ENCODE results near the gene DCLK2. TPM values are rescaled to one million over a fixed set of nuclear protein-coding genes. Genes with fewer than 3 reads are reported as not detected.

Gene DCLK2
- polyA plus RNA-seq, 6 donors from 2014 or later: 0.34 to 9.1 (median 2.0) TPM

DNA sequence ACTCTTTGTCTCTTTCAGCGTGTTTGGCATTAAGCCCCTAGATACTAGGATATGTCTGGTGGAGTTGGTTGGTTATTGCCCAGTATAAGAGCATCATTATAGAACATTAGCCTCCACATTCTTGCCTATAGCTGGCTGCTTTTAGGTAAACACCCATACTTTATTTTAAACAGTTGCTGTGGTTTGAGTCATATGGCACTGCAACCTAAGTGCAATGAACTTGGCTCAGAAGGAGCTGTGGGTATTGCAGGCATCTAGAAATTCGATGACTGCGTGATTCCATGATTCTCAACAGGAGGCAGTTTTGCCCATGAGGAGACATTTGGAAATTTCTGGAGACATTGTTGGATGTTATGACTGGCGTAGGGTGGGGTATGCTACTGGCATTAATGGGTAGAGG, 49.5 kb downstream of the DCLK2 start:
- DNase-seq: no peak
- Mint-ChIP-seq H3K9me3 (peaks cover 0 to 6% (median 0%) of the 10 kb centered on the region in 7 donors), H3K4me3 (peak overlapping the region in 4 of 8 donors; percentile 13 to 92 (median 66))

DNA sequence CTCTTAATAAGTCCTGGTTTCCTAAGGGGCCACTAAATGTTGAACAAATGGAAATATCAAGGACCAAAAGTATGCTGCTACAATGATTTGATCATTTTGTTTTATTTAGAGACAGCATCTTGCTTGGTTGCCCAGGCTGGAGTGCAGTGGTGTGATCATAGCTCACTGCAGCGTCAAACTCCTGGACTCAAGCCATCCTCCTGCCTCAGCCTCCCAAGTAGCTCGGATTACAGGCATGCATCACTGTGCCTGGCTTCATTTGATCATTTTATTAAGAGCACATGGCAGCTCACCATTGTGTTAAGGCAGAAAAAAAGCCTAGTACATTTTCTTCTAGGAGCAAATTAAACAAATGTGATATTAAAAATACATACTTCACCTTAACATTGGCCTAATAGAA, 52.7 kb downstream of the DCLK2 start:
- Mint-ChIP-seq H3K4me3 (no peak overlapping the region), H3K27ac (no peak overlapping the region), H3K9me3 (no peaks in the 10 kb centered on the region), H3K27me3 (peaks cover 0 to 39% (median 11%) of the 10 kb centered on the region in 3 donors), H3K4me1 (peaks cover 38 to 43% (median 42%) of the 10 kb centered on the region in 3 donors), H3K36me3 (no peaks in the 10 kb centered on the region)
- ATAC-seq (ENCODE audit: low read depth in 2 of 2) (no peak), DNase-seq (no peak)

More for the DNA sequence above, 49.5 kb downstream of the DCLK2 start:
- no peaks in the 10 kb centered on the region for H3K36me3 Mint-ChIP-seq
- ATAC-seq (ENCODE audit: low read depth in 2 of 2): no peak
- H3K4me1 Mint-ChIP-seq: peaks cover 30 to 49% (median 32%) of the 10 kb centered on the region in 3 donors
- H3K27me3 Mint-ChIP-seq: peaks cover 0 to 33% (median 11%) of the 10 kb centered on the region in 3 donors
- peak overlapping the region in 2 of 6 donors; percentile 64 to 94 for H3K27ac Mint-ChIP-seq

DNA sequence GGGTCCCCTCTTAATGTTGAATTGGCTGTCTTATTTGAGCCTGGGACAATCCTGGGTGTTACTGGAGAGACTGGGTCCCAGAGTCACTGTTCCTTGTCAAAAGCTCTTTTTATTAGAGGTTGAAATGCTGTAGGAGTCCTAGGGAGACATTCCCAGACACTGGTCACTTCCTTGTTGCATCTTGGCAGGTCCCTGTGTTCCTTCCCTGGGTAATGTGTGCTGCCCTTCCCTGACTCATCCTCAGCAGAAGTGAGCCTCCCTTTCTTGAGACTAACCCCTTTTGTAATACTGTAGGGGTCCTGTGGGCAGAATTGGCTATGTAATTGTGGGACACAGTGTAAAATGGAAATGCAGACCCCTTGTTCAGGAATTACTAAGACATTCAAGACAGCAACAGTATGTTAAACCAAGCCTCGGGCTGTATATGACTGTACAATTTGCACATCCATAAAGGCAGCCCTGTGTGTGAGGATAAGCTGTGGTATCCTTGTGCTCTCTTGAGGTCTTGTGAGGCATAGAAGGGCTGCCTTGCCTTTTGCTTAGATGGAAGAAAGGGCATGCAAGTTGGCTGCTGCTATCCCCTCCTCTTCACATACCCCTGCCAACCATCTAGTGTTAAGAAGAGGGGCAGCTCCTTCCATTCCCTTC, 53.5 kb downstream of the DCLK2 start:
- Mint-ChIP-seq H3K4me3 (no peak overlapping the region), H3K36me3 (no peaks in the 10 kb centered on the region), H3K27me3 (peaks cover 0 to 39% (median 11%) of the 10 kb centered on the region in 3 donors), H3K9me3 (no peaks in the 10 kb centered on the region), H3K27ac (no peak overlapping the region), H3K4me1 (peaks cover 36 to 42% (median 39%) of the 10 kb centered on the region in 3 donors)
- DNase-seq: no peak
- no peak for ATAC-seq (ENCODE audit: low read depth in 2 of 2)

DNA sequence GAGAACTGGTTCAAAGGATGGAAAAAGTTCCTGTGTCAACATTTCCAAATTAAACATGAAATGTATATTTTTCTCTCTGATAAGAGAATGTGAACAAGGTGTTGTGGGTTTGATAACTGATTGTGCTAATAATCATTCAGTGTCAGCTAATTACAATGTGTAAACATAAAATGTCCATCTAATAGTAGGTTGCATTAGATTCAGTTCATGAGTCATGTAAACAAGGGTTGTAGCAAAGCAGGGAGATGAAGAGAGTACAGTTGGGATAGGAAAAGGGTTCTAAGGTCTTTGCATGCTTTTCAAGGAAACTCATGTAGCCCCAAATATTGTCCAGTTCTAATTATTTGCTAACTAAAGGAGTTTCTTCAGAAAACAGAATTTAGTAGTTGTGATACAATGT, 55.4 kb downstream of the DCLK2 start:
- H3K36me3 Mint-ChIP-seq: no peaks in the 10 kb centered on the region
- peaks cover 0 to 30% (median 11%) of the 10 kb centered on the region in 3 donors for H3K27me3 Mint-ChIP-seq
- H3K4me1 Mint-ChIP-seq: peaks cover 21 to 35% (median 22%) of the 10 kb centered on the region in 3 donors
- DNase-seq (no peak), ATAC-seq (ENCODE audit: low read depth in 2 of 2) (no peak)
- H3K4me3 Mint-ChIP-seq: no peak overlapping the region
- no peaks in the 10 kb centered on the region for H3K9me3 Mint-ChIP-seq
- peak overlapping the region in 1 of 6 donors; percentile 30 for H3K27ac Mint-ChIP-seq

DNA sequence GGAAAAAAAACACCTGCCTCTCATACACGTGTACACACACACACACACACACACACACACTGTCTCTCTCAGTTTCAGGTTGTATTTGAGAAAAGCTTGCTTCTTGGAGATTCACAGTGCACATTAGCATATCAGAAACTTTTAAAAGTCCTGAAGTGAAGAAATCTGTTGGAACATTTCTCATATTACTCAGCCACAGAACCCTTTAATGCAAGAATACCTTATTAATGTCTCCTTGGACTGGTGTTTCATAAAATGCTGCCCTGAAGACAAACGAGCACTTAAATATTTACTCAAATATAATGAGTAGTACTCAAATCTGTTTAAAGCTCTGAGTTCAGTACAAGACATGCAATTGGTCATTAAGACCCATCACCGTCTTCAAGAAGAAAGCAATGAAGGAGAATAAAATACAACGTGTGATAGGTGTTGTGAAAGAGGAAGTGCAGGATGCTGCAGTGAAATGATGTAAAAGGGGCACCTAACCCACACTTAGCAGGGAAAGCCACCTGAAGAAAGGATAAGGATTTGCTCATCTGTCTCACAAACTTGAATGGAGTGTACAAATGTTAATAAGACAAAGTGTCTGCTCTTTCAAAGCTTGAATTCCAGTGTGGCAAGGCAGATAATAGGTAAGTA, 57.0 kb downstream of the DCLK2 start:
- peak overlapping the region in 5 of 8 donors; percentile 0 to 74 (median 16) for H3K4me3 Mint-ChIP-seq

DNA sequence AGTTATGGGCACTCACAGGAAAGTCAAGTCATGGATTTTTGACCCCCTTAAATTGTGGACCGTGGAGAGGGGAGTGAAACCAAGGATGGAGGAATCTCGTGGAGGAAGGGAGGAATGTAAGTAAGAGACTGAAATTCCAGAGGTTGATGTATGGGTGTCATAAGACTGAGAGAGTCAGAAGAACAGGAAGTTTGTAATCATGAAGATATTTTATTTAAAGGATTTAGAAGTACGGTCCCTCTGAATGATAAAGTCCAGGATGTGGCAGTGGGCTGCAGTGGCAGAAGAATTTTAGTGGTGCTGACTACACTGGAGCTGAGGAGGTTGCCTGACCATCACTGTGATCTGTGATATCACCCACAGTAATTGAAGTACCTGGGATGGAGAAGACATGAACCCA, 57.8 kb downstream of the DCLK2 start:
- Mint-ChIP-seq H3K27me3 (peaks cover 0 to 17% (median 0%) of the 10 kb centered on the region in 3 donors), H3K4me3 (peak overlapping the region in 4 of 8 donors; percentile 1 to 74 (median 30)), H3K27ac (peak overlapping the region in 3 of 6 donors; percentile 35 to 85 (median 54)), H3K9me3 (no peaks in the 10 kb centered on the region), H3K36me3 (no peaks in the 10 kb centered on the region), H3K4me1 (peaks cover 15 to 33% (median 15%) of the 10 kb centered on the region in 3 donors)
- ATAC-seq (ENCODE audit: low read depth in 2 of 2) (no peak), DNase-seq (no peak)

More for the DNA sequence above, 57.0 kb downstream of the DCLK2 start:
- no peaks in the 10 kb centered on the region for H3K9me3 Mint-ChIP-seq
- peak; percentile 28 for DNase-seq
- peaks cover 18 to 33% (median 19%) of the 10 kb centered on the region in 3 donors for H3K4me1 Mint-ChIP-seq
- peak overlapping the region in 2 of 6 donors; percentile 35 to 54 for H3K27ac Mint-ChIP-seq
- peaks cover 0 to 24% (median 5%) of the 10 kb centered on the region in 3 donors for H3K27me3 Mint-ChIP-seq
- peak; percentile 95 for ATAC-seq (ENCODE audit: low read depth in 2 of 2)
- no peaks in the 10 kb centered on the region for H3K36me3 Mint-ChIP-seq

DNA sequence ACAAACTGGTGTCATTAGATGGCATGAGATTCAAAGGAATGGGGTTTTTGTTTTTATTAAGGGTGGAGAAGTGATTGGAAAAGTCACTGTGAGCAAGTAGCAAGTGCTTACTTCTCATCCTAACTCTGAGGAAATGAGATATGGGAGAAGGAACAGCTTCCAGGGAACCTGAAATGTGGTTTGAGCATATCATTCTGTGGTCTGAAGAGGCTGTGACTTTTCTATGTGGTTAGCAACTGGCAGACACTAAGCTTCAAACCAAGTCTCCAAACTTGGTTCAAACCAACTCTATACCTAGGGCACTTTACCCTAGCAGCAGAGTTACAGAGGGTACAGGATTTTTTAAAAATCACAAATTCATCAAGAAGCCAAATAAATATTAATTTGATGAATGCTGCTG, 58.2 kb downstream of the DCLK2 start:
- Mint-ChIP-seq H3K27ac (no peak overlapping the region), H3K36me3 (no peaks in the 10 kb centered on the region), H3K4me1 (peaks cover 15 to 33% (median 15%) of the 10 kb centered on the region in 3 donors), H3K27me3 (peaks cover 0 to 16% (median 0%) of the 10 kb centered on the region in 3 donors), H3K9me3 (no peaks in the 10 kb centered on the region), H3K4me3 (peak overlapping the region in 1 of 8 donors; percentile 16)
- DNase-seq: no peak
- no peak for ATAC-seq (ENCODE audit: low read depth in 2 of 2)

DNA sequence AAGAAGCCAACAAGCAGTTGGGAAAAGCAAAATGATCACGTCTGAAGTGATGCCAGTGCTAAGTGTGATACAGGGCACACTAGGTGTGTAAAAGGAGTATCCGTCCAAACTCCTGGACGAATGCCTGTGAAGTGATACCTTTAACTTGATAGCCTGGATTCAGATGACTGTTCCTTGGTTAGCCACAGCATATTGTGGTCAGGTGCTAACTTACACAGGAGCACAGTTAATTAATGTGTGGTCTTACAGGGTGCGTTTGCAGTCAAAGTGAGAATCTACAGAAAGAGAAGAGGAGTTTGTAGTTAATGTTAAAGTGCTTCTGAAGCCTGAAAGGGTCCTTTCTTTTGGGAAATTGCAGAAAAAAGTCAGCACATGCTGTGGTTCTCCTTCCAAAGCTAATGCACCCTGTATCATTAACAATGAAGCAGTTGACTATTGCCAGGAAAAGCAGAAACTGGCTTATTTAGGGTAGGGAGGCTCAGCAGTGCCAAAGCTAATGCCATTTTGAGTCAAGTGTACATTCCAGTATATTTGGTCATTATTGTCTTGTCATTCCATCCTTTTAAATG, 61.1 kb downstream of the DCLK2 start:
- Mint-ChIP-seq H3K27ac (no peak overlapping the region), H3K9me3 (peaks cover 0 to 11% (median 4%) of the 10 kb centered on the region in 7 donors), H3K36me3 (no peaks in the 10 kb centered on the region), H3K4me1 (peaks cover 15 to 33% (median 15%) of the 10 kb centered on the region in 3 donors), H3K4me3 (no peak overlapping the region), H3K27me3 (no peaks in the 10 kb centered on the region)
- DNase-seq (no peak), ATAC-seq (ENCODE audit: low read depth in 2 of 2) (no peak)

DNA sequence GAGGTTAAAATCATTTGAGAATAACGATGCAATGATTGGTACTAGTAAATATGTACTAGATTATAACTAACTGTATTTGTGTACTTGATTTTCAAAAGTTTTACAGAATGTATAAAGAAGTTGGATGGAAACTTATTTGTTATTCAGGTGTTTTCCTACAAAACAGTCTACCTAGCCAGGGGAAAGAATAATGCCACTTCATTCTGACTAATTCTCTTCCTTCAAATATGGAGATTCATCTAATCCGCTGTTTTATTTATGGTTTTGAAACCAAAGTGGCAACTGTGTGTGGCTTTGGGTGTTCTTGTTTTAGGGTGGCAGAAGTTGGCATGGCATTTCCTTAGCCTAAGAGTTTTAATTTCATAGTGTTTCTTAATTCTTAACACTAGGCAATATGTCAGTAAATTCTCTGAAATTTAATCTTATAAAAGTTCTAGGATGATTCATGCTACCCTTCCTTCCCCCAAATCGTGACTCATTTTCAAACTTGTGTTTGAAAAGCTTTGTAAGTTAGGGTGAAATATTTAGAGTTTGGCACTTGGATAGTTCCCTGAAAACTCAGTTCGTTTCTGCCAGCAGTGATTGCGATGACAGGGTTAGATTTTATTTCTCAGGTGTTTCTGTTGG, 62.6 kb downstream of the DCLK2 start:
- H3K4me3 Mint-ChIP-seq: no peak overlapping the region
- no peak for ATAC-seq (ENCODE audit: low read depth in 2 of 2)
- peak overlapping the region in 1 of 6 donors; percentile 53 for H3K27ac Mint-ChIP-seq
- no peaks in the 10 kb centered on the region for H3K36me3 Mint-ChIP-seq
- no peak for DNase-seq
- H3K4me1 Mint-ChIP-seq: peaks cover 4 to 20% (median 6%) of the 10 kb centered on the region in 3 donors
- H3K9me3 Mint-ChIP-seq: peaks cover 0 to 13% (median 4%) of the 10 kb centered on the region in 7 donors
- peaks cover 0 to 6% (median 0%) of the 10 kb centered on the region in 3 donors for H3K27me3 Mint-ChIP-seq

DNA sequence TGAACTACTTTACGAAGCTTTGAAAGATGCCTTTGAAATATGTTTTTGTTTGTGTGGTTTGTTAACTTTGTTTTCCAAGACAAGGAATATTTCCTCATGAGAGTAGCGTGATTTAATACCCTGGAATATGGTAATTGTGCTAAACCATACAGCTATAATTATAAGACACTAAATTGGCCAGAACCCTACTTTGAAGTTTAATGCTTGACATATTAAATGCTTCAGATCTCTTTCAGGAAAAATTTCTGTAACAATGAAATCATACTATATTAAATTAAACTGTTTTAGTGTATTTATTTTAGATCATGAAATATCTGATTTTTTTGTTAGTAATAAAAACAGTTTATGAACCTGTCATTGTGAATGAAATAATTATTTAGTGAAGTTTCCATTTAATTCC, 63.5 kb downstream of the DCLK2 start:
- Mint-ChIP-seq H3K4me1 (peaks cover 0 to 11% (median 0%) of the 10 kb centered on the region in 3 donors), H3K9me3 (peaks cover 0 to 13% (median 4%) of the 10 kb centered on the region in 7 donors), H3K36me3 (no peaks in the 10 kb centered on the region), H3K27ac (no peak overlapping the region), H3K4me3 (no peak overlapping the region), H3K27me3 (peaks cover 0 to 6% (median 0%) of the 10 kb centered on the region in 3 donors)
- ATAC-seq (ENCODE audit: low read depth in 2 of 2) (no peak), DNase-seq (no peak)

DNA sequence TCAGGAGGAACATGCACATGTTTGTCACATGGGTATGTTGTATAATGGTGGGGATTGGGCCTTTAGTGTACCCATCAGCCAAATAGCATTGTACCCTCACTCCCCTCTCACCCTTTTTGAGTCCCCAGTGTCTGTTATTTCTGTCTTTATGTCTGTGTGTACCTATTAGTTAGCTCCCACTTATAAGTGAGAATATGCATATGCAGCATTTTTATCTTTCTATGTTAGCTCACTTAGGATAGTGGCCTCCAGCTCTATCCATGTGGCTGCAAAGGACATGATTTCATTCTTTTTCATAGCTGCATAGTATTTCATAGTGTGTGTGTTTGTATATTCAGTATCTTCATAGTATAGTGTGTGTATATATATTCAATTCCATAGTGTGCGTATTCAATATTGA, 64.6 kb downstream of the DCLK2 start:
- Mint-ChIP-seq H3K9me3 (peaks cover 0 to 13% (median 4%) of the 10 kb centered on the region in 7 donors), H3K27ac (no peak overlapping the region), H3K27me3 (peaks cover 0 to 6% (median 0%) of the 10 kb centered on the region in 3 donors), H3K36me3 (no peaks in the 10 kb centered on the region), H3K4me3 (no peak overlapping the region), H3K4me1 (peaks cover 0 to 4% (median 0%) of the 10 kb centered on the region in 3 donors)
- ATAC-seq (ENCODE audit: low read depth in 2 of 2): no peak
- no peak for DNase-seq

DNA sequence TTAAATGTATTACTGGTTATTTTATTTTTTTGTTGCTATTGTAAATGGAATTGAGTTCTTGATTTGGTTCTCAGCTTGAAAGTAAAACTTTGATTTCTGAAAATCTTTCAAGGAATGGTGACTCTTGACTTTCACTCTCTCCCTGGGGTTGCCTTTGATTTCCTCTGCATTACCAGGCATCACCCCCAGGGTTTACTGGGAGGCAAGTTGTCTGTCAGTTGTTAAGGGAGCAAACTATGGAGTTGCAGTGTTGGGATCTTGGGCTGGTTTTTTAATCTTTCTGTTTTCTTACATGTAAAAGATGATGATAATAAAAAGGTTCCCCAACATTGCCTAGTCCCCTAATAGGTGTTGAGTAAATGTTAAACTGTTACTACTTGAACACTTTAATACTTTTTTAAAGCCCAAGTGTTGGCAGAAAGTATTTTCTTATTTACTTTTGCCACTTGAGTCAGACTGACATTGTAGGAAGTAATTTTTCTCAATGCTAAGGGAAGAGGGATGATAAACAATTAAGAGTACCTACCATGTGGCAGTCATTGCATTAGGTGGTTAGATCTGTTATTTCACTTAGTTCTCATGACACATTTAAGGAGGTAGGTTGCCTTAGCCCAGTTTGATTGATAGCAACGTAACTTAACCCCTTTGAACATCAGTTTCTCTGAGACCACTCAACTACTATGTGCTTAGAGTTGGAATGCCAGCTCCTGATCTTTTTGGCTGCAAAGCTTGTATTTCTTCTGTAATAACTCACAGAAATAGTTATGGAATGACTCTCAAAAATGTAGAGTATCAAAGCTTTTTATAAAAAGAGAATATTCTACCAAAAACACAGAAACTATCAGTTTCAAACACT, 67.1 kb downstream of the DCLK2 start:
- Mint-ChIP-seq H3K27me3 (peaks cover 0 to 6% (median 0%) of the 10 kb centered on the region in 3 donors), H3K4me3 (no peak overlapping the region), H3K36me3 (no peaks in the 10 kb centered on the region), H3K4me1 (peaks cover 0 to 5% (median 0%) of the 10 kb centered on the region in 3 donors), H3K9me3 (peaks cover 0 to 13% (median 4%) of the 10 kb centered on the region in 7 donors), H3K27ac (peak overlapping the region in 2 of 6 donors; percentile 57 to 63)
- DNase-seq: no peak
- no peak for ATAC-seq (ENCODE audit: low read depth in 2 of 2)
